HG03108 (cell line): ENCODE results near the gene HS2ST1.
"Not testable (repeated sequence)": the region's sequence is repeated elsewhere in the genome, so short reads cannot be mapped to it uniquely, and the experiment has no call there.

Experiments used
- ATAC-seq: cut with Tn5 transposase; IDR thresholded peaks from one replicate; pipeline ENCODE4 v1.9.1; 2021; ENCODE audit warnings: moderate library complexity; ENCODE audit not compliant: unreplicated experiment

HS2ST1 gene

GRCh38 chr1:86924324-86924960 lies 10.0 kb downstream of the HS2ST1 start:
- no peak for ATAC-seq

- ATAC-seq = no peak
Observed at GRCh38 chr1:86925742-86926141, 11.3 kb downstream of the HS2ST1 start.

GRCh38 chr1:86926883-86927282 lies 12.4 kb downstream of the HS2ST1 start:
- no peak for ATAC-seq

GRCh38 chr1:86928819-86929218 lies 14.4 kb downstream of the HS2ST1 start:
- no peak for ATAC-seq

- no peak for ATAC-seq
Observed at GRCh38 chr1:86933051-86933450, 18.6 kb downstream of the HS2ST1 start.

GRCh38 chr1:86933562-86934377 lies 19.3 kb downstream of the HS2ST1 start:
- ATAC-seq = no peak

GRCh38 chr1:86938450-86938849 lies 24.0 kb downstream of the HS2ST1 start:
- no peak for ATAC-seq

- no peak for ATAC-seq
Observed at GRCh38 chr1:86938855-86939254, 24.4 kb downstream of the HS2ST1 start.

- ATAC-seq = no peak
Observed at GRCh38 chr1:86939406-86939805, 25.0 kb downstream of the HS2ST1 start.

- ATAC-seq = no peak
Observed at GRCh38 chr1:86940599-86940998, 26.2 kb downstream of the HS2ST1 start.

GRCh38 chr1:86942042-86942441 lies 27.6 kb downstream of the HS2ST1 start:
- ATAC-seq = no peak

GRCh38 chr1:86942743-86943142 lies 28.3 kb downstream of the HS2ST1 start:
- no peak for ATAC-seq

- ATAC-seq = no peak
Observed at GRCh38 chr1:86948212-86948611, 33.8 kb downstream of the HS2ST1 start.

- no peak for ATAC-seq
Observed at GRCh38 chr1:86950712-86951419, 36.4 kb downstream of the HS2ST1 start.

- ATAC-seq = no peak
Observed at GRCh38 chr1:86951430-86951829, 37.0 kb downstream of the HS2ST1 start.

- ATAC-seq = no peak
Observed at GRCh38 chr1:86953167-86953566, 38.7 kb downstream of the HS2ST1 start.

- no peak for ATAC-seq
Observed at GRCh38 chr1:86955678-86956077, 41.2 kb downstream of the HS2ST1 start.

GRCh38 chr1:86956221-86956620 lies 41.8 kb downstream of the HS2ST1 start:
- ATAC-seq = no peak

- ATAC-seq = no peak
Observed at GRCh38 chr1:86957221-86957620, 42.8 kb downstream of the HS2ST1 start.

- no peak for ATAC-seq
Observed at GRCh38 chr1:86960548-86960947, 46.1 kb downstream of the HS2ST1 start.

- not testable (repeated sequence) for ATAC-seq
Observed at GRCh38 chr1:86963841-86964240, 49.4 kb downstream of the HS2ST1 start.
